Smooth muscle cell (in vitro differentiated cells): ENCODE measurements around the gene CELSR1. TPM values are rescaled to one million over a fixed set of nuclear protein-coding genes. Genes with fewer than 3 reads are reported as not detected.

Experiments used
- DNase-seq: peaks from one replicate; lab custom pipeline; 2025; ENCODE audit not compliant: unreplicated experiment; lab: John Stamatoyannopoulos, UW
- H2AFZ ChIP-seq: fragments of 200-600 bp; sonication (generic); 2 replicates; pipeline ENCODE4 v1.6.0; 2016; ENCODE audit warnings: antibody characterized with exemption, low read depth, mild to moderate bottlenecking
- H3F3A ChIP-seq: fragments of 200-600 bp; sonication (generic); 2 replicates; pipeline ENCODE4 v1.6.0; 2017; ENCODE audit warnings: antibody characterized with exemption, low read depth
- H3K27ac ChIP-seq: fragments of 200-600 bp; sonication (generic); 2 replicates; pipeline ENCODE4 v1.5.1; 2016; ENCODE audit warnings: low read depth, mild to moderate bottlenecking
- H3K27me3 ChIP-seq: fragments of 200-600 bp; sonication (generic); 2 replicates; pipeline ENCODE4 v1.6.1; 2016; ENCODE audit warnings: low read depth, mild to moderate bottlenecking
- H3K36me3 ChIP-seq: fragments of 200-600 bp; sonication (generic); 2 replicates; pipeline ENCODE4 v1.5.1; 2016; ENCODE audit warnings: low read depth
- H3K4me1 ChIP-seq: fragments of 200-600 bp; sonication (generic); 2 replicates; pipeline ENCODE4 v1.5.1; 2016; ENCODE audit warnings: low read depth
- H3K4me2 ChIP-seq: fragments of 200-600 bp; sonication (generic); 2 replicates; pipeline ENCODE4 v1.6.0; 2016; ENCODE audit warnings: mild to moderate bottlenecking
- H3K4me3 ChIP-seq: fragments of 200-600 bp; sonication (generic); 2 replicates; pipeline ENCODE4 v1.5.1; 2016; ENCODE audit warnings: mild to moderate bottlenecking
- H3K79me2 ChIP-seq: fragments of 200-600 bp; sonication (generic); 2 replicates; pipeline ENCODE4 v1.6.0; 2016; ENCODE audit warnings: low read depth, mild to moderate bottlenecking
- H3K9ac ChIP-seq: fragments of 200-600 bp; sonication (generic); 2 replicates; pipeline ENCODE4 v1.6.0; 2016; ENCODE audit warnings: low read depth
- H3K9me3 ChIP-seq: fragments of 200-600 bp; sonication (generic); replicated peaks from 2 replicates; pipeline ENCODE4 v1.5.1; 2016; ENCODE audit warnings: low read depth
- H4K20me1 ChIP-seq: fragments of 200-600 bp; sonication (generic); 2 replicates; pipeline ENCODE4 v1.6.0; 2016; ENCODE audit warnings: low read depth
- CTCF ChIP-seq: fragments of 200-600 bp; sonication (generic); IDR thresholded peaks from 2 replicates; pipeline ENCODE4 v1.5.1; 2017; ENCODE audit warnings: borderline replicate concordance, mild to moderate bottlenecking, antibody characterized with exemption; ENCODE audit not compliant: insufficient read depth, poor library complexity, severe bottlenecking
- WGBS: methylation state at CpG from one replicate; pipeline ENCODE4 v1.1.7; 2016; ENCODE audit warnings: low lambda C conversion rate; 5-methylcytosine and 5-hydroxymethylcytosine counted together
- polyA plus RNA-seq: library from polyadenylated mRNA; unstranded; fragments of >200 nt; fragmentation: Nextera tagmentation; extraction: Ambion mirVana; gene quantifications from 2 replicates; pipeline ENCODE4 v1.2.1, GENCODE V29; 2016
- total RNA-seq: library from RNA; depleted of rRNA; stranded (reverse); fragments of >200 nt; gene quantifications from 2 replicates; pipeline ENCODE4 v1.2.3, GENCODE V29; 2014

CELSR1 gene
- total and polyA plus RNA-seq, 2 experiments from 2014 or later, result 3.6 to 15.2 TPM

- no peaks in the 10 kb centered on the region for H4K20me1 ChIP-seq
- no peaks in the 10 kb centered on the region for H3K36me3 ChIP-seq
- no peaks in the 10 kb centered on the region for H3F3A ChIP-seq
- no peak overlapping the region for H2AFZ ChIP-seq
- DNase-seq, result no peak
- no peaks in the 10 kb centered on the region for H3K27me3 ChIP-seq
- no peaks in the 10 kb centered on the region for H3K9me3 ChIP-seq
- WGBS, result 87% methylated on average over 4 of the region's 4 CpGs
- no peak for TF ChIP-seq CTCF
- H3K27ac ChIP-seq, result no peak overlapping the region
- H3K4me1 ChIP-seq, result peaks cover 7% of the 10 kb centered on the region
- H3K4me3 ChIP-seq, result no peak overlapping the region
- no peak overlapping the region for H3K9ac ChIP-seq
- no peak overlapping the region for H3K4me2 ChIP-seq
- H3K79me2 ChIP-seq, result no peaks in the 10 kb centered on the region
Observed at GRCh38 chr22:46483353-46483752, 54.1 kb downstream of the CELSR1 start.

GRCh38 chr22:46482056-46482675, 55.3 kb downstream of the CELSR1 start:
- Histone ChIP-seq H3K79me2 (no peaks in the 10 kb centered on the region), H3K9ac (no peak overlapping the region), H2AFZ (no peak overlapping the region), H3K4me3 (no peak overlapping the region), H3K36me3 (no peaks in the 10 kb centered on the region), H3K9me3 (no peaks in the 10 kb centered on the region), H3K4me2 (no peak overlapping the region), H3K27ac (no peak overlapping the region), H3F3A (no peaks in the 10 kb centered on the region), H3K4me1 (peaks cover 7% of the 10 kb centered on the region), H3K27me3 (no peaks in the 10 kb centered on the region), H4K20me1 (no peaks in the 10 kb centered on the region)
- no peak for DNase-seq
- WGBS, result 91% methylated on average over 7 of the region's 7 CpGs
- no peak for TF ChIP-seq CTCF

- Histone ChIP-seq H2AFZ (no peak overlapping the region), H3K27me3 (no peaks in the 10 kb centered on the region), H3F3A (no peaks in the 10 kb centered on the region), H3K4me2 (no peak overlapping the region), H4K20me1 (no peaks in the 10 kb centered on the region), H3K79me2 (no peaks in the 10 kb centered on the region), H3K9me3 (no peaks in the 10 kb centered on the region), H3K27ac (no peak overlapping the region), H3K4me3 (no peak overlapping the region), H3K9ac (no peak overlapping the region), H3K4me1 (peaks cover 7% of the 10 kb centered on the region), H3K36me3 (no peaks in the 10 kb centered on the region)
- 92% methylated on average over 6 of the region's 6 CpGs for WGBS
- no peak for DNase-seq
- no peak for TF ChIP-seq CTCF
Observed at GRCh38 chr22:46481386-46481785, 56.0 kb downstream of the CELSR1 start.

- Histone ChIP-seq H3K36me3 (no peaks in the 10 kb centered on the region), H4K20me1 (no peaks in the 10 kb centered on the region), H3F3A (no peaks in the 10 kb centered on the region), H3K4me1 (peaks cover 5% of the 10 kb centered on the region), H3K9me3 (no peaks in the 10 kb centered on the region), H3K4me2 (no peak overlapping the region), H3K4me3 (no peak overlapping the region), H3K27ac (no peak overlapping the region), H3K9ac (no peak overlapping the region), H3K27me3 (no peaks in the 10 kb centered on the region), H2AFZ (no peak overlapping the region), H3K79me2 (no peaks in the 10 kb centered on the region)
- 75% methylated on average over 1 of the region's 1 CpG for WGBS
- no peak for DNase-seq
- TF ChIP-seq CTCF, result no peak
Observed at GRCh38 chr22:46480396-46480795, 57.0 kb downstream of the CELSR1 start.
